Pericardium fibroblast (primary cell): Measurements from ENCODE around the gene ZNF585A. TPM values are rescaled to one million over a fixed set of nuclear protein-coding genes. Genes with fewer than 3 reads are reported as not detected.

Experiments used
- total RNA-seq: library from RNA; depleted of rRNA; stranded (reverse); fragments of >200 nt; gene quantifications from 2 replicates; pipeline ENCODE4 v1.2.3, GENCODE V29; 2015

Gene ZNF585A
- 1.9 and 6.3 TPM in 2 replicates for total RNA-seq

GRCh38 chr19:37172368-37173366 is at the start of gene ZNF585A:
Gene ZNF585A (minus strand): TSS chr19:37172695. CDS start chr19:37169910, 2,785 bp downstream.

GRCh38 chr19:37217775-37218591 is 45.5 kb upstream of the ZNF585A start, which contains the start of gene ZNF383:
Gene ZNF383 (plus strand): TSS chr19:37218214. CDS start chr19:37230454, 12,240 bp downstream.

Other genes starting within 250 kb of the ZNF585A start
- gene ZNF420, start 94.3 kb downstream of the ZNF585A start, total RNA-seq: 1.3 and 7.2 TPM in 2 replicates
- gene ZNF585B, start 37.8 kb upstream of the ZNF585A start, total RNA-seq: 7.6 and 9.7 TPM in 2 replicates
- 2.0 and 3.6 TPM in 2 replicates for gene ZNF383, start 45.5 kb upstream of the ZNF585A start, total RNA-seq
- gene ZNF527, start 198.4 kb upstream of the ZNF585A start, total RNA-seq: 2.1 and 5.4 TPM in 2 replicates